ENCODE results near the gene PARD3B. TPM values are rescaled to one million over a fixed set of nuclear protein-coding genes. Genes with fewer than 3 reads are reported as not detected.

Gene PARD3B
- total RNA-seq, 1 donor from 2014 or later, result not detected

- Mint-ChIP-seq H3K4me1 (no peaks in the 10 kb centered on the region), H3K36me3 (ENCODE audit: low read depth) (no peaks in the 10 kb centered on the region), H3K27me3 (no peaks in the 10 kb centered on the region), H3K4me3 (no peak overlapping the region), H3K9me3 (no peaks in the 10 kb centered on the region), H3K27ac (no peak overlapping the region)
- ChIA-PET CTCF (no interaction called here), POLR2A (no interaction called here)
- DNase-seq (no peak), ATAC-seq (ENCODE audit: low read depth) (no peak)
- TF ChIP-seq CTCF (IDR thresholded peaks at IDR 0.05), result no peak
- intact Hi-C loops (cut with micrococcal nuclease), result no loop called here
These were observed 31.2 kb downstream of the PARD3B start for GRCh38 chr2:204576362-204576979.

GRCh38 chr2:204578928-204579598, 33.8 kb downstream of the PARD3B start:
- CTCF ChIA-PET, result no interaction called here
- no peak for TF ChIP-seq CTCF (IDR thresholded peaks at IDR 0.05)
- Mint-ChIP-seq H3K27me3 (no peaks in the 10 kb centered on the region), H3K4me3 (no peak overlapping the region), H3K36me3 (ENCODE audit: low read depth) (no peaks in the 10 kb centered on the region), H3K27ac (no peak overlapping the region), H3K9me3 (no peaks in the 10 kb centered on the region), H3K4me1 (no peaks in the 10 kb centered on the region)
- no peak for DNase-seq
- ATAC-seq (ENCODE audit: low read depth), result no peak
- POLR2A ChIA-PET, result no interaction called here
- intact Hi-C loops (cut with micrococcal nuclease), result no loop called here

DNA sequence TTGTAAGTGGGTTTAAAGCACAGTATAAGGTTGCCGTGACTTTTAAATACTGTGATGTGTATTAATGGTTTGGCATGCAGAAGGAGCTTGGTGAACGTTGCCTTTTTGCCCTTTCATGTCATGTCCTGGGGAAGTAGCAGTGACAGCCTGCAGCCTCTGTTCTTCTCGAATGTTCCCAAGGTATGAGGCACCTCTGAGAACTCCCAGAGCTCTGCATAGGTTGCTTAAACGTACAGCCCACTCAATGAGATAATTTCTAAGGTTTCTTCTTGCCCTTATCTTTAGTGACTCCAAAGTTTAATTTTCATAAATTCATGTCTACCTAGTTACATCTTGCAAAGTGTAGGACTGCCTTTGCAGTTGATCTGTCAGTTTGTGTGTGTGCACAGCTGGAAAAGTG, 36.7 kb downstream of the PARD3B start:
- DNase-seq (no peak), ATAC-seq (ENCODE audit: low read depth) (no peak)
- H3K4me3 Mint-ChIP-seq, result no peak overlapping the region
- H3K27ac Mint-ChIP-seq, result no peak overlapping the region
- ChIA-PET POLR2A (no interaction called here), CTCF (no interaction called here)
- no peaks in the 10 kb centered on the region for H3K9me3 Mint-ChIP-seq
- intact Hi-C loops (cut with micrococcal nuclease), result no loop called here
- TF ChIP-seq CTCF (IDR thresholded peaks at IDR 0.05), result no peak
- no peaks in the 10 kb centered on the region for H3K27me3 Mint-ChIP-seq
- H3K4me1 Mint-ChIP-seq, result no peaks in the 10 kb centered on the region
- H3K36me3 Mint-ChIP-seq (ENCODE audit: low read depth), result no peaks in the 10 kb centered on the region

GRCh38 chr2:204583773-204584172, 38.5 kb downstream of the PARD3B start:
- CTCF ChIA-PET, result no interaction called here
- H3K36me3 Mint-ChIP-seq (ENCODE audit: low read depth), result no peaks in the 10 kb centered on the region
- POLR2A ChIA-PET, result no interaction called here
- DNase-seq, result no peak
- H3K4me1 Mint-ChIP-seq, result no peaks in the 10 kb centered on the region
- intact Hi-C loops (cut with micrococcal nuclease), result no loop called here
- H3K4me3 Mint-ChIP-seq, result no peak overlapping the region
- no peak for TF ChIP-seq CTCF (IDR thresholded peaks at IDR 0.05)
- H3K27ac Mint-ChIP-seq, result no peak overlapping the region
- ATAC-seq (ENCODE audit: low read depth), result no peak
- H3K9me3 Mint-ChIP-seq, result no peaks in the 10 kb centered on the region
- H3K27me3 Mint-ChIP-seq, result no peaks in the 10 kb centered on the region

DNA sequence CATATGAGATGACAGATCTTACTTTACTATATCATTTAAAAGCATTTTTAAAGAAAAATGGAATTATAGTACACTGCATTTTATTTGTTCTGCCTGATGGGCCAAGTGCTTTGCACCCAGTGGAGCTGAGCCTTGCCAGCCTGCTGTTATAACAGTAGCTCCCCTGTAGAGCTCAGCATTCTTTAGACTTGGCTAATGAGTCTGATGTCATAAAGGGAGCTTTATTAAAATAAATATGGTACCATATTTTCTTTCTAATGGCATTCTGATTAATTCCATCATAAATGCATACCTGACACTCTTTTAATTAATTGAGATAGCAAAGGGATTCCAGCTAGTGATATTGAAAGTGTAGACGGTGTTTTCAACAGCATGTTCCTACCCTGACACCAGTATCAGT, 40.7 kb downstream of the PARD3B start:
- no peaks in the 10 kb centered on the region for H3K27me3 Mint-ChIP-seq
- no peaks in the 10 kb centered on the region for H3K4me1 Mint-ChIP-seq
- POLR2A ChIA-PET, result no interaction called here

More for the DNA sequence above, 40.7 kb downstream of the PARD3B start:
- DNase-seq, result no peak
- CTCF ChIA-PET, result no interaction called here
- intact Hi-C loops (cut with micrococcal nuclease), result no loop called here
- Mint-ChIP-seq H3K27ac (no peak overlapping the region), H3K9me3 (peaks cover 6% of the 10 kb centered on the region), H3K4me3 (no peak overlapping the region), H3K36me3 (ENCODE audit: low read depth) (no peaks in the 10 kb centered on the region)
- TF ChIP-seq CTCF (IDR thresholded peaks at IDR 0.05), result no peak
- no peak for ATAC-seq (ENCODE audit: low read depth)

All from activated B cell treated with CpG ODN at 0.5 μM for 24 hours (primary cell).